ENCODE results near the gene ABTB2. TPM values are rescaled to one million over a fixed set of nuclear protein-coding genes. Genes with fewer than 3 reads are reported as not detected.

ABTB2 gene
- total RNA-seq, 1 experiment from 2014 or later = 3.6 TPM

DNA sequence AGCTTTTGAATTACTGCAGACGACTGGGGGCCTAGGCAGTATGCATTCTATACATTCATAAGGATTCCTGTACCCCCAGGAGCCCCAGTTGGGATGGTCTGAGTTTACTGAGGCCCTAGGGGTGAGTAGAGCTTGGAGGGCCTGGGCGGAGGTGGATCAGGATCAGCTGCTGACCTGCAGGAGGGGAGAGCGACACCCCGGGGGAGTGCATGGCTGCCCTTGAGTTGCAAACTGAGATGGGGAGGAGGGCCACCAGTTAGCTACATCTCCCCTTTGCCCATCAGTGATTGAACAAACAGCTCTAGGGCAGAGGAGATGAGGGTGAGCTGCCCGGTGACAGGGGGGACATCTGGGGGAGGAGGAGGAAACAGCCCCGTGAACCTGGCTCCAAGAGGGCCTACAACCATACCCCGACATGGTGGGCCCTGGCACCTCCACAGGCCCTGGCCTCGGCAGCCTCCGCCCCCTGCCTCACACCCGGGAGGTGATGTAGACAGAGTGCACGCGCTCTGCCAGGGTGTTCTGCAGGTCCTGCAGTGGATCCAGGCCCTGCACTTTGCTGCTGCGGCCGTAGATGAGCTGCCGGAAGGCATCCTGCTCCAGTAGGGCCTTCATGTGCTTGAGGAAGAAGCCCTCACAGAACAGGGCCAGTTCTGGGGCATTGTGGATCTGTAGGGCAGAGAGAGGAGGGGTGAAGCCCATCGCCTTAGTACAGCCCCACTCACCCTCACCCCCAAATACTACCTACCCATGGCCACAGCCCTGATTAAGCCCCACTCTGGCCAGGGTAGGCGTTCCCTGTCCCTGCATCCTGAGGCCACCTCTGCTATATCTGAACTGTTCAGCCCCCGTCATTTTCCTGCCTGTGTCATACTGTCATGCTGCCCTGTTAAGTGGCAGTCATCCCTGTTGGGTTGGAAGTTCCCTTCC, 205.6 kb downstream of the ABTB2 start:
- POLR2A ChIA-PET = no interaction called here
- Histone ChIP-seq H3K36me3 (ENCODE audit: control insufficient read depth, insufficient read depth, low read length) (no peaks in the 10 kb centered on the region; the same call in 1 of the 2 replicates), H3K4me1 (no peaks in the 10 kb centered on the region)

GRCh38 chr11:34151166-34151565, 206.6 kb downstream of the ABTB2 start:
- H3K27me3 ChIP-seq (replicated peaks; ENCODE audit: control insufficient read depth, insufficient read depth, low read length) = no peaks in the 10 kb centered on the region
- CTCF ChIA-PET = no interaction called here
- no peaks in the 10 kb centered on the region for H3K9me3 ChIP-seq
- intact Hi-C loops (cut with micrococcal nuclease; ENCODE audit: unreplicated experiment) = no loop called here
- Mint-ChIP-seq H3K36me3 (ENCODE audit: insufficient read depth, unreplicated experiment) (peaks cover 28% of the 10 kb centered on the region), H3K4me3 (ENCODE audit: unreplicated experiment) (no peak overlapping the region), H3K27ac (ENCODE audit: unreplicated experiment) (no peak overlapping the region), H3K9me3 (ENCODE audit: unreplicated experiment) (no peaks in the 10 kb centered on the region), H3K4me1 (ENCODE audit: low read depth, unreplicated experiment) (no peaks in the 10 kb centered on the region), H3K27me3 (ENCODE audit: insufficient read depth, unreplicated experiment) (no peaks in the 10 kb centered on the region)
- TF ChIP-seq, protein P1, sequence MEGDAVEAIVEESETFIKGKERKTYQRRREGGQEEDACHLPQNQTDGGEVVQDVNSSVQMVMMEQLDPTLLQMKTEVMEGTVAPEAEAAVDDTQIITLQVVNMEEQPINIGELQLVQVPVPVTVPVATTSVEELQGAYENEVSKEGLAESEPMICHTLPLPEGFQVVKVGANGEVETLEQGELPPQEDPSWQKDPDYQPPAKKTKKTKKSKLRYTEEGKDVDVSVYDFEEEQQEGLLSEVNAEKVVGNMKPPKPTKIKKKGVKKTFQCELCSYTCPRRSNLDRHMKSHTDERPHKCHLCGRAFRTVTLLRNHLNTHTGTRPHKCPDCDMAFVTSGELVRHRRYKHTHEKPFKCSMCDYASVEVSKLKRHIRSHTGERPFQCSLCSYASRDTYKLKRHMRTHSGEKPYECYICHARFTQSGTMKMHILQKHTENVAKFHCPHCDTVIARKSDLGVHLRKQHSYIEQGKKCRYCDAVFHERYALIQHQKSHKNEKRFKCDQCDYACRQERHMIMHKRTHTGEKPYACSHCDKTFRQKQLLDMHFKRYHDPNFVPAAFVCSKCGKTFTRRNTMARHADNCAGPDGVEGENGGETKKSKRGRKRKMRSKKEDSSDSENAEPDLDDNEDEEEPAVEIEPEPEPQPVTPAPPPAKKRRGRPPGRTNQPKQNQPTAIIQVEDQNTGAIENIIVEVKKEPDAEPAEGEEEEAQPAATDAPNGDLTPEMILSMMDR (IDR thresholded peaks at IDR 0.05; ENCODE audit: insufficient read depth in 1 of 2, low read depth in 1 of 2, low read length in 1 of 2, severe bottlenecking in 1 of 2, unreplicated experiment in 1 of 2) = no peak
- H3K4me3 ChIP-seq (ENCODE audit: low read depth, low read length) = no peak overlapping the region
- no peak for DNase-seq
- H3K36me3 ChIP-seq (ENCODE audit: control insufficient read depth, insufficient read depth, low read length) = peaks cover 1% of the 10 kb centered on the region; the same call in 1 of the 2 replicates
- POLR2A ChIA-PET = no interaction called here
- H3K4me1 ChIP-seq = no peaks in the 10 kb centered on the region
- no TSS peak for BruUV-seq (replicated peaks)

More for the DNA sequence above, 205.6 kb downstream of the ABTB2 start:
- peaks cover 24% of the 10 kb centered on the region for H3K36me3 Mint-ChIP-seq (ENCODE audit: insufficient read depth, unreplicated experiment)
- intact Hi-C loops (cut with micrococcal nuclease; ENCODE audit: unreplicated experiment) = no loop called here
- Histone ChIP-seq H3K27me3 (replicated peaks; ENCODE audit: control insufficient read depth, insufficient read depth, low read length) (no peaks in the 10 kb centered on the region), H3K4me3 (ENCODE audit: low read depth, low read length) (no peak overlapping the region), H3K9me3 (no peaks in the 10 kb centered on the region)
- CTCF ChIA-PET = interaction anchor here (1.3 kb wide), 1 partner anchor 22 kb away, joined by 3 read pairs; no protein-coding TSS in a partner anchor
- no peak overlapping the region for H3K27ac Mint-ChIP-seq (ENCODE audit: unreplicated experiment)
- no TSS peak for BruUV-seq (replicated peaks)
- H3K9me3 Mint-ChIP-seq (ENCODE audit: unreplicated experiment) = no peaks in the 10 kb centered on the region
- no peak for DNase-seq
- TF ChIP-seq, protein P1 (IDR thresholded peaks at IDR 0.05; ENCODE audit: insufficient read depth in 1 of 2, low read depth in 1 of 2, low read length in 1 of 2, severe bottlenecking in 1 of 2, unreplicated experiment in 1 of 2) = no peak
- no peaks in the 10 kb centered on the region for H3K4me1 Mint-ChIP-seq (ENCODE audit: low read depth, unreplicated experiment)
- H3K27me3 Mint-ChIP-seq (ENCODE audit: insufficient read depth, unreplicated experiment) = no peaks in the 10 kb centered on the region
- H3K4me3 Mint-ChIP-seq (ENCODE audit: unreplicated experiment) = no peak overlapping the region

- POLR2A ChIA-PET = no interaction called here
- peaks cover 2% of the 10 kb centered on the region; the same call in 1 of the 2 replicates for H3K36me3 ChIP-seq (ENCODE audit: control insufficient read depth, insufficient read depth, low read length)
- intact Hi-C loops (cut with micrococcal nuclease; ENCODE audit: unreplicated experiment) = no loop called here
- Mint-ChIP-seq H3K4me1 (ENCODE audit: low read depth, unreplicated experiment) (no peaks in the 10 kb centered on the region), H3K4me3 (ENCODE audit: unreplicated experiment) (no peak overlapping the region), H3K27ac (ENCODE audit: unreplicated experiment) (no peak overlapping the region), H3K9me3 (ENCODE audit: unreplicated experiment) (no peaks in the 10 kb centered on the region), H3K27me3 (ENCODE audit: insufficient read depth, unreplicated experiment) (no peaks in the 10 kb centered on the region), H3K36me3 (ENCODE audit: insufficient read depth, unreplicated experiment) (peaks cover 32% of the 10 kb centered on the region)
- H3K27me3 ChIP-seq (replicated peaks; ENCODE audit: control insufficient read depth, insufficient read depth, low read length) = no peaks in the 10 kb centered on the region
- CTCF ChIA-PET = interaction anchor here (0.5 to 1.2 kb wide), 5 partner anchors 24 to 342 kb away, joined by 3 to 15 read pairs (median 3); partner anchors contain the start of gene ABTB2
- no peak overlapping the region for H3K4me3 ChIP-seq (ENCODE audit: low read depth, low read length)
- DNase-seq = no peak
- no peaks in the 10 kb centered on the region for H3K4me1 ChIP-seq
- BruUV-seq (replicated peaks) = no TSS peak
- TF ChIP-seq, protein P1 (IDR thresholded peaks at IDR 0.05; ENCODE audit: insufficient read depth in 1 of 2, low read depth in 1 of 2, low read length in 1 of 2, severe bottlenecking in 1 of 2, unreplicated experiment in 1 of 2) = no peak
- H3K9me3 ChIP-seq = no peaks in the 10 kb centered on the region
Observed at GRCh38 chr11:34150494-34151151, 207.2 kb downstream of the ABTB2 start.

All from Caco-2 (cell line).